HG02763 (cell line): ENCODE data around the gene HPS3.

Source experiments
- ATAC-seq: cut with Tn5 transposase; IDR thresholded peaks from one replicate; pipeline ENCODE4 v1.9.1; 2021; ENCODE audit warnings: mild to moderate bottlenecking, moderate library complexity; ENCODE audit not compliant: unreplicated experiment

The HPS3 gene

DNA sequence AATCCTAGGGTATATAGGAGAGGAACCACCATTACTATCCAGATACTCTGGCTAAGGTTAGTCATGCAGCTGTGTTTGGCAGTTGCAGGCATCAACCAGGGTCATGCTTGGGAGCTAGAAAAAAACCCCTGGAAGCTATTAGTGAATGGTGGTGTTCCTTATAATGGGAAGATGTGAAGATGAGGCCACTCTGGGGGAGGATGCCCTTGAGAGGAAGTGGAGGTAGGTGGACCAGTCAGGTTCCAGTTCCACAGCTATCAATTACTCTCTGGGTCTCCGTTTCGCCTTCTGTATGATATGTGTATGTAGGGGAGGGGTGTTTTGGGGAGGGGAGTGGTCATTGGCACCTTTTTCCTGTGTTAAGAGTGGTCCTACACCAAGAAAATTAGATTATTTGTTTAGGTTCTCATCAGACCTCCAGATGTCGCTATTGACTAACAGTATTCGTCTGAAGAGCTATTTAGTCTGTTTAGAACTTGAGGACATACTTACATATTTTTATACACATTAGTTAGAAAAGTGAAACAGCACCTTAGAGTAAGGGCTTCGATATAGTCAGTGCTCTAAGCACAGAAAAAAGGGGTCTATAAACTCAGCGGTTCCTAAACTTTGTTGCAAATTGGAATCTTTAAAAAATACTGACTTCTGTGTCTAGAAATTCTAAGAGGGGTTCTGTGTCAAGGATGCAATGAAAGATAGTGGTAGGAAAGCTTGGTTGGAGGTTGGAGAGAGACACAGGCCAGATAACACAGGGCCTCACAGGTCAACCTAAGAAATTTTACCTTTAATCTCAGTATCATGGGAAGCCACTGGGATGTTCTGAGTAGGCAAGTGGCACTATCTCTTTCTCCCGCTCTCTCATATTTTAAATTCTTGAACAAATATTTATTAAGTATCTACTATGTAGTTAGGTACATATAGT, 9.1 kb upstream of the HPS3 start:
- ATAC-seq, result no peak

GRCh38 chr3:149122721-149123578, 6.5 kb upstream of the HPS3 start:
- no peak for ATAC-seq

- no peak for ATAC-seq
Measured at GRCh38 chr3:149128821-149129220, 617 bp upstream of the HPS3 start.

- no peak for ATAC-seq
Measured at GRCh38 chr3:149131589-149131988, 2.2 kb downstream of the HPS3 start.

DNA sequence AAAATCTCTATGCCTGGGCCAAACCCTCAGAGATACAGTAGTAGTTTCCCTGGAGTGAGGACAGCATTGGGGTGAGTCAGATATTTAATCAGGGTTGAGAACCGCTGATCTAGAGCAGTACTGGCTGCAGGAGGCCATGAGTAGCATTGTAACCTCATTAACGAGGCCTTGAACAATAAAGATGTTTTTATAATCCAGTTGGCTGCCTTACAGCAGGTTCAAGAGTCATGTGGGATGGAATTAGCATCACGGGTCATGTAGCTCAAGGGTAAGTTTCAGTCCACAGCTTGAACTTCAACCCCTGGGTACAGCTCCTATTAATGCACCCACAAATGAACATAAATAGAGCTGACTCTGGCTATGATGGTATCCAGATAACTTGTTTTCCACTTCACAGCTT, 5.1 kb downstream of the HPS3 start:
- ATAC-seq, result no peak

DNA sequence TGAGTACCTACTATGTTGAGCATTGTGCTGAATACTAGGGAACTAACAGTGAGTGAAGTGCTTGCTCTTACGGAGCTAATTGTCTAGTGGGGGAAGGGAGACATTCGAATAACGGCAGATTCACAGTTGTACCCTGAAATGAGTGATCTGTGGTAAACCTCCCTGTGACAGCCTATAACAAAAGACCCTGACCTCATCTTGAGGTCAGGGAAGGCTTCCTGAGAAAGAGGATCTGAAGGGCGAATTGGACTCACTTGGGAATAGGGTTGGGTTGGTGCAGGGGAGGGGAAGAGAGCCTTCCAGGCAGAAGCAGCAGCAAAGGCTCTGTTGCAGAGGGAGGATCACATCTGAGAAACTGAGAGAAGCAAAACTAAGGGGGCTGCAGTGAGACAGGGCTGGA, 13.2 kb downstream of the HPS3 start:
- ATAC-seq, result no peak

GRCh38 chr3:149145356-149145755, 15.9 kb downstream of the HPS3 start:
- no peak for ATAC-seq

DNA sequence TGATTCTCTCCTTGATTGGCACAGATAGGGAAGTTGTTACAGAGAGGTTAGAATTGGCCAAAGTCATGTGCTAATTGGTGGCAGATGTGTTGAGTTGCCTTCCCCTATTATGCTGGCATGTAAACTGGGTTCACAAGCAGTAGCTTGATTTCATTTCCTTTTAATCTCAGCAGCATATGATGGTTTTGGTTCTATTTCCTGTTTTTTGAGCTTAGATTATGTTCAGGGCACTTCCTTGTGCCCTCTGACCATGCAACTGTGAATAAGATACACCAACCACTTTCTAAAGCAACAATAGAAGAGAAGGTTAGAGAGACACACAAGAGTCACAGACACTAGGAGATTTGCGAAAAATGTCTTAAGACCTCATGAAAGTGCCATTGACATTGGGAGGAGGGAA, 16.5 kb downstream of the HPS3 start:
- peak; percentile 65 for ATAC-seq

DNA sequence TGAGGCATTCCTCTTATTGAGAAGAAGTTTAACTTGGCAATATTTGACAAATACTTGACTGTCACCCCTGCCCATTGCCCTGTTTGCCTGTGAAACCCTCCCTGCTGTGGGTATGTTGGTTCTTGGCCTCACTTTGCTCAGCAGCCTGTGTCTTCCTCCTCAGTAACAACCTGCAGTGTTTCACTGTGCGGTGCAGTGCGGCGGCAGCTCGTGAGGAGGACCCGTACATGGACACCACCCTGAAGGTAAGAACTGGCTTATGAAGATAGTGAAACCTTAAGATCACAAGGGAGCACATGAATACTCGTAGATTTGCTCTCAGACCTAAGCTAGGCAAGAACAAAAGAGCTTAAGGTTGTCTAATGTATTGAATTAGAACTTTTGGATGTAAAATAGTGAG, 21.0 kb downstream of the HPS3 start:
- ATAC-seq, result no peak

GRCh38 chr3:149151843-149152242, 22.4 kb downstream of the HPS3 start:
- ATAC-seq, result no peak

DNA sequence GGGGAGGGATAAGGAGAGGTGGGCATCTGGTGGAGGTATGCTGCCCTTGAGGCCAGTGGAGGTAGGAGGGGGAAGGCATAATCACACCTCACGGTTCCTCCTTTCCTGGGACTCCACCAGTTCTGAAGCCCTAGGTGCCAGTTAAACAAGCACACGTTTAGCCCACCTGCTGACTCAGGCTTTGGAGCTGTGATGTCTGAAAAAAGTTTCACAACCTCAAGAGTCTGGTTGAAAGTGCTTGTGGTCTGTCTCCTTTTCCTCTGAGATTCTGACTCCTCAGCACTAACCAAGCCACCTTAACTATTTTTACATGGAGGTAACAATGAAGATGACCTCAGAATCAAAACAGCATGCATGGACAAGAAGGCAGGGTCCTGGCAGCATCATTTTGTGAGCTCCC, 23.0 kb downstream of the HPS3 start:
- peak; percentile 96 for ATAC-seq

DNA sequence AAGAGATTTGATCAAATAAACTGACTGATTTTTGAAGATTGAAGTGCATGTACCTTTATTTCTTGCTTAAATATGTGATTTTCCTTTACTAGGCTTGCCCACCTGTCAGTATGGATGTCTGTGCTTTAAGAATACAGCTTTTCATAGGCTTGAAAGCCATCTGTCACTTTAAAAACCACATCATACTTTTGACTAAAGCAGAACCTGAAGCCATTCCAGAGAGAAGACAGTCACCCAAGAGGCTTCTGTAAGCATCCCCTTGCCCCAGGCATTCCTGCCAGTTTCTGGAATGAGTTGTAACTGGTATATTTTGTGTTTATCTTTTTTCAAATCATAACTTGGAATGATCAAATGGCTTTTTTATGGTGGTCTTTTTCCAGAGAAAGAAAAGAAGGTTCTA, 24.0 kb downstream of the HPS3 start:
- no peak for ATAC-seq

DNA sequence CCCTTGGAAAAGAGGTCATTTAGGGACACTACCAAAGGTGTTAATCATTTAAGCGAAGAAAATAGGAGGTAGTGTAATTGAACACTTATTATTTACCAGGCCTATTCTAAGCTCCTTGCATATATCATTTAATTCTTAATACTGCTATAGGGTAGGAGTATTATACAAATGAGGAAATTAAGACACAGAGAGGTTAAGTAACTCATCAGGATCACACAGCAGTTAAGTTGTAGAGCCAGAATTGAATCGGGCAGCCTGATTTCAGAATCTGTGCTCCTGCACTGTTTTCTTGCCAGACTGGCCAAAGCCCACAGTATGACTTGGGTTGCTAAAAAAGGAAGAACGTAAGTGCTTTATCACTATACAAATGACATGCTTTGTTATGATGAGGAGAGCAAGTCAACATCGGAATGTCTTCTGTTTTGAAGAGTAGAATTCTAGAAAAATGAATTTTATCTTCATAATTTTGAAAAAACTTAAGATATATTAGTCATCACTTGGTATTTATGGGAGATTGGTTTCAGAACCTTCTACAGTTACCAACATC, 31.4 kb downstream of the HPS3 start:
- no peak for ATAC-seq

- no peak for ATAC-seq
Measured at GRCh38 chr3:149162007-149162406, 32.6 kb downstream of the HPS3 start.

- ATAC-seq, result no peak
Measured at GRCh38 chr3:149163066-149163465, 33.6 kb downstream of the HPS3 start.

- no peak for ATAC-seq
Measured at GRCh38 chr3:149167898-149168297, 38.5 kb downstream of the HPS3 start.

DNA sequence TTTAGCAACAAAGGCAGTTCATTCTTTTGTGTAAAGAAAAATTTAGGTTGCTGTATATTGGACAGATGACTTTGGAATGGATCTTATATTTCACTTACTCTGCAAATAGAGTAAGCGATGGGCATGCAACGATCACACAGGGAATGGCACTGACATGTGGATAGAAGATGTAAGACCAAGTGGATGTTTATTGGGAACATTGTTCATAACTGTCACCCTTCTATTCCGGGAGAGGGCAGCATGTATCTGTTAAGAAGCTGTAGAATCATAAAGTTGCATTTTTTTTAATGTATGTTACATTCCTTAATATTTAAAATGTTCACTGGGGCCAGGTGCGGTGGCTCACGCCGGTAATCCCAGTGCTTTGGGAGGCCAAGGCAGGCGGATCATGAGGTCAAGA, 41.2 kb downstream of the HPS3 start:
- ATAC-seq, result no peak

DNA sequence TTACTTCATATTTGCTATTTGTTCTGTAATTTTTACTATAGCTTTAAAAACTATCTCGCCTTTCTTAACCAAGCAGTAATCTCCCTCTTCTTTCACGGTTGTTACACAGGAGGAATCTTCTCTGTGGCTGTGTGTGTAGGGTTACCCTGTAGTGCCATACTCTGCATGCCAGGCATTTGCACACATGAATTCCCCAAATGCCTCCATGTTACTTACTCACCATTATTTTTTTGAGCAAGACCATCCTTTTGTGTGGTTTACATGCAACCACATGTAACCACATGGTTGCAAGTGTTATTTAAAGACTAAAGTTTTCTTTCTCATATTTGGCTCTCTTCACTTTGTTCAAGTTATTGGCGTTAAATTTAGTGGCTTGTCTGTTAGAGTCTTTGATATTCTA, 45.5 kb downstream of the HPS3 start:
- ATAC-seq, result peak; percentile 86

DNA sequence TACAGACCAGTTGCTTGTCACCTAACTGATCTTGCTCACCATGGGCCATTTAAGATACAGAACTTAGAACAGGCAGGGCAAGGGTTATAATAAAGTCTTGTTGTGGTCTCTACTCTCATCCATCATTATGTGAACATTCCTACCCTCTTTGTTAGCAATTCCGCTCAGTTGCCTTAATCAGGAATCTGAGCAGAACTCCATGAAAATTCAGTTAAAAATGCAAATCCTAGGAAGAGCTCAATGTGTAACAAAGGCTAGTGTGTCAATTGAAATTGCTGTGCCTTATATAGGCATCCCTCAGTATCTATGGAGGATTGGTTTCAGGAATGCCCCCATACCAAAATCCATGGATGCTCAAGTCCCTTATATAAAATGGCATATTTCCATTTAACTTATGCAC, 47.7 kb downstream of the HPS3 start:
- no peak for ATAC-seq

DNA sequence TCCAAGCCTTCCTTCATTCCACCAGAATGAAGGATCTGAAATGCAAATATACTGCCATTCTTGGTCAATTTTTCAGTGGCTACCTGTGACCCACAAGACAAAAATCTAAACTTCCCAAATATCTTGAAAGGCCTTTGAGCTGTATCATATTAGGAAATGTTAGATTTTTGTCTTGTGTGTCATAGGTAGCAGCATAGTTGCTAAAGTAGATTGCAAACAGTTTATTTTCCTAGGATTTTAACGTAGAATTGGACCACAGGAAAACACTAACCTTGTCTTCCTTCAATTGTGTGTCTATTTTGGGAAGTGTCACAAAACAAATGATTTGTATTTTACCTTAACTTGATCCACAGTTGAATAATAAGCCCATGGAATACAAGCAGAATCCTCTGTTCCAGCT, 49.8 kb downstream of the HPS3 start:
- no peak for ATAC-seq

DNA sequence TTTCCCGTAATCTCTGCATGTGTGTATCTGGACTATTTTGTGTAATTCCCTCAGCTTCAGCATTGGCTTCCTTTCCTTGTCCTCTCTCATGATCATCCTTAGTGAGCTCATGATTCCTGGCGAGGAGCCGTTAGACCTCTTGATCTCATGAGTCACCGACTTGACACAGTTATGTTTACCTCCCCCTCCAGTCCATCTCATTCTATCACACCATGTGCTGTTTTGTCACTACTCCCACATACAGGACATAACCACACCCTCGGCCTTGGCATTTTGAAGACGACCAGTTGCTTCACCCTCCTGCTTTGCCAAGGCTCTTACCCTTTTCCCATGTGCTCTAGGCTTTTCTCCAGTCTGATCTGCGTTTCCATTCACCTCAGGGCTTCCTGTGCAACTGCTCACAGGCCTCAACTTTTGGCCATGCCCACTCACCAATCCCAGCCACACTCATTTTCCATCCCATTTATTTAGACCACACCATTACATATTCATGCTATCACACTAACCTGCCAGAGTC, 50.7 kb downstream of the HPS3 start:
- no peak for ATAC-seq
